GM15510 (cell line): ENCODE data around the gene CPSF4L.

Source experiments
- POLR2A ChIP-seq: IDR thresholded peaks from 3 replicates; pipeline ENCODE4 v1.6.1; 2011; ENCODE audit warnings: borderline replicate concordance; ENCODE audit not compliant: insufficient read length; ENCODE audit errors: extremely low read depth

Gene CPSF4L

DNA sequence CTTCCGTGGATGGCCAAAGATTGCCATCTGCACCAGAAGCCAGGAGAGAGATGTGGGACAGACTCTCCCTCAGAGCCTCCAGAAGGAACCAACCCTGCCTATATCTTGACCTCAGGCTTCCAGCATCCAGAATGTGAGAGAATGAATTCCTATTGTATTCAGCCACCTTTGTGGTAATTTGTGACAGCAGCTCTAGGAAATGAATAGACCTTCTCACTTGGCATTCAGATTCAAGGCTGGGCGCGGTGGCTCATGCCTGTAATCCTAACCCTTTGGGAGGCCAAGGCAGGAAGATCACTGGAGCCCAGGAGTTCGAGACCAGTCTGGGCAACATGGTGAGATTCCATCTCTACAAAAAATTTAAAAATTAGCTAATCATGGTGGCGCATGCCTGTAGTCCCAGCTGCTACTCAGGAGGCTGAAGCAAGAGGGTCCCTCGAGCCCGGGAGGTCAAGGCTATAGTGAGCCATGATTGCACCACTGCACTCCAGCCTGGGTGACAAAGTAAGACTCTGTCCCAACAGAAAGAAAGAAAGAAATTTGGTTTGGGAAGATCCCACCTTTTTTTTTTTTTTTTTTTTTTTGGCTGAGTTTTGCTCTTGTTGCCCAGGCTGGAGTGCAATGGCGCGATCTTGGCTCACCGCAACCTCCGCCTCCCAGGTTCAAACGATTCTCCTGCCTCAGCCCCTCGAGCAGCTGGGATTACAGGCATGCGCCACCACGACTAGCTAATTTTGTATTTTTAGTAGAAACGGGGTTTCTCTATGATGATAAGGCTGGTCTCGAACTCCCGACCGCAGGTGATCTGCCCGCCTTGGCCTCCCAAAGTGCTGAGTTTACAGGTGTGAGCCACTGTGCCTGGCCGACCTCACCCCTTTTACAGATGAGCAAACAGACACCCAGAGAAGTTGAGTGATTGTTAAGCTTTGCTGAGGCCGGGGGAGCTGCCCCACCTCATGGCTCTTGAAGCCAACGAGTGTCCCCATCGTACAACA, 4.3 kb upstream of the CPSF4L start:
- no peak for TF ChIP-seq POLR2A

DNA sequence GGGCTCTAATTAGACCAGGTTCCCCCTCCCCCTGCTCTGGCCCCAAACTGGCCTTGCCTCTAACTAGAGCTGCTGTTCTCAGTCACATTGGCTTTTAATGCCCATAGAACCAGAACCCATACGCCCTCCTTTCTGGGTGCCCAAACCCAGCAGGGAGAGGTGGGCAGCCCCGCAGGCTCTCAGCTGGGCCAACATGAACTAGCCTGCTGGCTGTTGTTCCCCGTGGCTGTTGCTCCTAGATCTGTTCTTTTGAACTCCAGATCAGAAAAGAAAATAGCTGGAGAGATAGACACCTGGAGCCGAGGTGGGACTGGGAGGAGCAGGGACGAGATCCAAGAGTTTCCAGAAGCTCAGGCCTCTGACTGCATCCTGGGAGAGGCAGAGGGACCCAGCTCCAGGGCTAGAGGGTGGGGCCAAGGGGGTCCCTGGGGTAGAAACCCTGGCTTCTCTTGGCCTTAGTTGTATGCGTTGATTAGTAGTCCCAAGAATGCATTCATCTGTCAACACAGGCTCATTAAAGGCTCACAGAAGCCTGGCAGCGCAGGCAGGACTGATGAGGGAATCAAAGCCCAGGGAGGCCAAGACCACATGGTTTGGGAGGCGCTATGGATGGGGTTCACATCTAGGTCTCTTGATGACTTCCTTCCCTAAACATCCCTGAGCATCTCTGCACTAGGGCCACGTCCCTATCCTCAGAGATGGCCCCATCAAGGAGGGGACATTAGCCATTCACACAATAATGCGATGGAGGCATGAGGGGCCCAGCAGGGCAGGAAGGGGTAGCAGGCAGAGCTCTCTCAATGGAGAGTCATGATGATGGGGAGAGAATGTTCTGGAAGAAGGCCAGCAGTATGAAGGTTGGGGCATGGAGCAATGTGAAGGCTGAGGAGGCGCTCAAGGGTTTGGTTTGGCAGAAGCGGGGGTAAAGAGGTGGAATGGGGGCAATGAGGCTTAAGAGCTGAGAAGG, 1.3 kb upstream of the CPSF4L start:
- TF ChIP-seq POLR2A, result no peak

DNA sequence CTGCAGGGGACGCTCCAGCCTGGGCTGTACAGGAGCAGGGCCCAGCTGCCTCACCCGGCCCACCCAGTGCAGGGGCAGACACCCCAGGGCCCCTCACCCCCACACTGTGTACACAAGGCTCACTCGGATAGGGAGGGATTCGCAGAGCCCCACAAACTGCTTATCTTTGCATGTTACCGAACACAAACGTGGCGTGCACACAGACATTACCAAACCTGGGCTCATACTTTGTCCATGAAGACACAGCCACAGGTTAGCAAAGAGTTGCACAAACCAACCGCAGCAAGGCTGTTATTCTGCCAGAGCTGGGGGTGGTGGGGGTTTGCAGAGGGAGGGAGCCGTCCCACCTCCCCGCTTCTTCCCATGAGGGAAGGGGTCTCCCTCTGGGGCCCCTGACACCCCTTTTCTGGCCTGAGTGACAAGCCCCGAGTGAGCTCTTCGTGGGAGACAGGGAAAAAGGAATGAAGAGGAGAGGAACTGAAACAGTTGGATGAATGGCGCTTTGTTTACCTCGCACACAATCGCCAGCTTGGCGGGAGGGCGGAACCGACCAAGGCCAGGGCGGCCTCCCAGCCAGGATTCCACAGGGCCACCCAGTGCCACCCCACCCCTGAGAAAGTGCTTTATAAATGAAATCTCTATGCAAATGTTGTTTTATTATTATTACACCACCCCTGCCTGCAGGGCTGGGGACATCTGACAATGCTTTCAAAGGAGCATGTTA, 434 bp upstream of the CPSF4L start:
- no peak for TF ChIP-seq POLR2A

DNA sequence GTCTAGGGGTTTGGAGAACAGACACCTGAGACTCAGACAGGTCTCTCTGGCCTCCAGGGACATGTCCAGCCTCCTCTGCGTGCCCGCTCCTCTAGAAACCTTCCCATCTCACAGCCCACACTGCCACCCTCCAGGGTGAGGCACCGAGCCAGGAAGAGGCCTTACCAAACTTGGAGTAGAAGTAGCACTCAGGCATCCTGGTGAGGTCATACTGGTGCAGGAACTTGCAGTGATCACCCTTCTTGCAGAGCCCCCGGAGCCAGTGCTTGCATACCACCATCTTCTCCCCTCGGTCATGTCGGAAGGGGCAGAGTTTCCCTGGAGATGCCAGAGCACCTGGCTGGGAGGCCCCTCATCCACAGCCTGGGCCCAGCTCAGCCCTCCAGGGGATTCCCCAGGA, 4.2 kb downstream of the CPSF4L start:
- TF ChIP-seq POLR2A, result no peak

DNA sequence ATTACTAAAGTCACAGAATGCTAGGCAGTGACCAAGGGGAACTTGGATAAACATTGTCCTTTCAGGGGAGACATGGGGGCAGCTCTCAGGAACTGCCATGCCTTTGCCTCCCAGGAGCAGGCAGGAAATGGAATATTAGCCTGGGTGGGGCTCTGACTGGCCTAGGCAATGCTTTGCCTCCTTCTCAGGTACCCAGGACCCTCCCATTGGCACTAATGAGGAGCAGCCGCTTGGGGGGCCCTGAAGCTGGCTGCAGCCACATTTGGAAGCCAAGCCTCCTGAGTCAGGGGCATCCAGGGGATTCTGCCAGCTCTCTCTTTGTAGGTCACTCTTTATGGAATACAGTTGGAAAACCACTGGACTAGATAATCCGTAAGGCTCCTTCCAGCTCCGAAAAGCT, 5.5 kb downstream of the CPSF4L start:
- TF ChIP-seq POLR2A, result no peak

DNA sequence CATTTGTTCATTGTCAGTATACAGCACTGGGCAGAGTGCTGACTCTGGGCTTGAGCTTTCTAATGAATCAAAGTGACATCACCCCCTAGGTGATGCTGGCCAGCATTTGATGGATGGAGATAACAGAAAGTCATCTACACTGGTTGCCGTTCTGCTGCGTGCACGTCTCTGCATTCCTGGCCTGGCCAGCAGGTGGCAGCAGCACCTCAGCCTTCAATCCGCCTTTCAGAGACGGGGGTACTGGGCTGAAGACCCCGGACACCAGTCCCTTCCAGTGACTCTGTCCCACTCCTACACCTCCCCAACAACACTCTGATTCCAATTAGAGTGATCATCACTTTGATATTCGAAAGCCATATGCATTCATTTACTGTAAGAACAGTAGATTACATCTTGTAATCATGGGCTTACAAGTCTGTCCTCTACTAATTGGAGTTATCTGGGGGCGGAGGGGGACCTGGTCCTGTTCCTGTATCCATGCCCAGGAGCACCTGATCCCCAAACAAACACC, 6.0 kb downstream of the CPSF4L start:
- TF ChIP-seq POLR2A, result no peak

DNA sequence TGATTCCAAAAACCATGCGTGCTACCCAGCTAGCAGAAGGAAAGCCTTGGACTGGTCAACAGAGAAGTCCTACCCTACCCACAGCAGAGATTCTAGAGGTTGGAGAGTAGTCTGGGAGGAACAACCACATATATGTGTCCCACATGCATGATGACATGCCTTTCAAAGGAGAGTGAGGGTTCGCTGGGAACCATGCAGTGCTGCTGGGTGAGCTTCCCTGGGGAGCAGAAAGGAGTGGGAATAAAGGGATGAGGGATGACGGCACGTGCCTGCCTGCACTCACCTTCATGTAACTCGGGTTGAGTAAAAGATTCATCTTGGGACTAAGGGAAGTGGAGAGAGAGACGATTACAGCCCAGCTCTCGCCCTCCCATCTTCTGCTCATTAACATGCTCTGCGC, 9.8 kb downstream of the CPSF4L start:
- TF ChIP-seq POLR2A, result no peak

DNA sequence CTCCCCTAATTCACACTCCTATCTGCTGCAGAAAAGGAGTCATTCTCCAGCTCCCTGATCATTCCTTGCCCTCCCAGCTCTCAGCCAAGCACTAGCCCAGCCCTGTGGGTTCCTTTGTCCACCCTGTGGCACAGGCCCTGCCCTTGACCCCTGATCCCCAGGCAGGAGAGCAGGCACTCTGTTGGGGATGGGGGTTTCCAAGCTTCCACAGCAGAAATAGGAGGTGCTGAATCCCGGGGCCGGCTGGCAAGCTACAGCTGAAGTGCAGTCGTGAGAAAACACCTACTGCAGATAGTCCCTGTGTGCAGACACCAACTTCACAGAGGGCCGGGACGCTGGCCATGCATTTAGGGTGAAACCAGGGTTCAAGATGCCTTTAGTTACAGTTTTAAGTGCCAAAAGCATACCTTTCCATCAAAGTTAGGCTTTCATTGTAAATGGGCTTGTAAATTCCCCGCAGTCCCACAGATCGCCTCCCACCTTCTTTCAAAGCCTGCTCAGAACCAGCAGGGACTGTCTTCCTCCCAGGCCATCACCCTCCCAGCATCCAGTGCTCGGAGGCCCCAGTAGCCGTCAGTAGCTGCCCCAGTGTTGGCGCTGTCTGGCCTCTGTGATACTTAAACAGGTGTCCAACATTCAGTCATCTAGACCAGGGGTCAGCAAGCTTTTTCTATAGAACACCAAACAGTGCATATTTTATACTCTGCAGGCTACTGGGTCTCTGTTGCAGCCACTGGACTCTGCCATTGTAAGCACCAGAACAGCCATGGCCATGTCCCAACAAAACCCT, 10.6 kb downstream of the CPSF4L start:
- TF ChIP-seq POLR2A, result no peak

DNA sequence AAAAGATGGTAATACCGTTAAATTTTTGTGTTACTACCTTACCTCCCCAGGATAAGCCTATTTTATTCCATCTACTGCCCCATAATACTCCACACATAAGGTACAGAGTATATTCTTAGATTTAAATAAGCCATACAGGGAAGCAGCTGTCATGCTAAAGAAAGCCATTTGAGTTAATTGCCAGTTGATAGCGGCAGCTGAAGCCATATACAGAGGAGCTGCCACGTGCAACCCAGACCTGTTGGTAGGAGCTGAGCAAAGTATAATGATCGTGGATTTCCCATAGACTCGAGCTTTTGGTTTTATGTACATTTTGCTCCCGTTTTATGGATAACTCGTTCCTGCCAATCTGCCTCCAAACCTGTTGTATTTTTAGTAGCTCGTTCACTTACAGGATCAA, 12.0 kb downstream of the CPSF4L start:
- TF ChIP-seq POLR2A, result no peak

DNA sequence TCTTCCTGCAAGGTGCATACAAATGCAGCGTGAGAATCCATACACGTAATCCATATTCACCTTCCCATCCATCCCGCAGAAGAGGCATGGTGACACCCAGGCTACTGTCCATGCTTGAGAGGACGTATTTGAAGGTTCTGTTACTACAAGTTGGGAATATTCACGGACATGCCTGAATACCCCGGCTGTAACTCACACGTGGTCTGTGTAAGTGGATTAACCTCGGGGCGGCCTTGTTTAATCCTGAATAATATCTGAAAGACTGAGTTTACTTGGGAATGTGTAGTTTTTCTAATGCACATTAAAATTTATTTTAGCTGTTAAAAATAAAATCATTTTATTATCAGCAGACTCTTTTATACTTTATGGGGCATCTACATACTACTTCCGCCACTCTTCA, 13.1 kb downstream of the CPSF4L start:
- TF ChIP-seq POLR2A, result no peak

DNA sequence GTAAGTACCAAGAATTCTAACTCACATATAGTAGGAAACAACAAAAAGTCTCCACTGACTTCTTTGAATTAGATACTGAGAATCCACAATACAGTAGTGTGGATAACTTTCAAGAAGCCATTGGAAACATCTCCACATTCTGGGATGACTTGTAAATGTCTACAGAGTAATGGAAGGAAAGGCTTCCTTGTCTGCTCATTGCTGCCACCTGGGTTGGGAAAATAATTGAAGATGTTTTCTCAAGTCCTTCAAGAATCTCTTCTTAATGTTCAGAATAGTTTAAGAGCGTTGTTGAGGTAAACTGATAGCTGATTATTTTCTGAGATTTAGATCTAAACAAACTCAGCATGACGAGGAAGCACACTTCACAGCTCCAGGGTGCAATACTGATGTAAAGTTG, 14.0 kb downstream of the CPSF4L start:
- TF ChIP-seq POLR2A, result no peak

DNA sequence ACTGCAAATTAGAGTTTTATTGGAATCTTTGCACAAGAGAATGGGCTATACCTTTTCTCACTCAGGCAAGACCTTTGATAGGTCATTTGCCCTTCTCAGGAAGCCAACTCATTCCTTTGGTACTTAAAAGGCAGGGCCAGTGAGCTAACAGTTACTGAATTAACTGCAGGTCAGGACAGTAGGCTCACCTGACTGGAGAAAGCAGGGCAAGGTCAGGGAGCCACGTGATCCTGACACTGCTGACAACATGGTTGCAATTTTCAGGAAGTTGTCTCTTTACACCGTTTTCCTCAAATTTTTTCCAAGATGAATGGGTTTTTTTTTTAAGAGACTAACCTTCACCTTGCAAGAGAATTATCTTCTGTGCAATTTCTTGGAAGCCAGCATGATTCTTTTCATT, 21.1 kb downstream of the CPSF4L start:
- TF ChIP-seq POLR2A, result no peak

DNA sequence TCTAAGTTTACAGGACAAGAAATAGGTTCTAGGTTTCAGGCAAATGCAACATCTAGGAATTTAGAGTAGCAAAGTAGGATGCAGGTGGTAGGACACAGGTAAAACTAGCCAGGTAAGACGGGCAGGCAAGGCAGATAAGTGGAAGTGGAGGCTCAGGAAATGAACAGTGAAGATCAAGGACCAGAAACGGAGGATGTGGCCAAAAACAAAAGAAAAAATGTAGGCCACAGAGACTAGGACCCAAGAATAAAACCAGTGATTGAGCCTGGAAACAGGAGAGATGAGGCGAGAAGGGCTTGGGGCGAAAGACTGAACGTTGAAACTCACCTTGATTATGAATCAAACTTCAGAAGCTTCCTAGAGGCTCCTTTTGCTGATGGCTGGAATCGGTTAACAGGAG, 24.0 kb downstream of the CPSF4L start:
- no peak for TF ChIP-seq POLR2A

DNA sequence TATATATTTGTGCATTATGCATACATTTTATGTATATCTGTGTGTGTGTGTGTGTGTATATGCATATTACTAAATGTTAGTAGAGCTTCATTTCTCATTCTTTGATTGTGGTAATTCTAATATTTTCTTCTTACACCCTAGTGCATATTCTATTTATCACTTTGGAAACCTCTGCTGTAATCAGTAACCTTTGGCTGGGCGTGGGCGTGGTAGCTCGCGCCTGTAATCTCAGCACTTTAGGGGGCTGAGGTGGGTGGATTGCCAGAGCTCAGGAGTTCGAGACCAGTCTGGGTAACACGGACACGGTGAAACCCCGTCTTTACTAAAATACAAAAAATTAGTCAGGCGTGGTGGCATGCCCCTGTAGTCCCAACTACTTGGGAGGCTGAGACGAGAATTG, 26.9 kb downstream of the CPSF4L start:
- no peak for TF ChIP-seq POLR2A
